MCF 10A (cell line): ENCODE measurements around the gene CUZD1. TPM values are rescaled to one million over a fixed set of nuclear protein-coding genes. Genes with fewer than 3 reads are reported as not detected.

ENCODE experiments used
- BruUV-seq: library from RNA; stranded (reverse); fragments of 400-500 nt; replicated peaks from 2 replicates; lab custom pipeline; 2021; lab: Mats Ljungman, UMichigan
- CTCF ChIA-PET: fragments of 300-600 bp; sonication (Branson Sonifier 250); formaldehyde crosslinking; extraction: SDS; loops from one replicate; lab custom pipeline; 2021; ENCODE audit warnings: antibody characterized with exemption, inconsistent platforms; lab: Yijun Ruan, JAX
- POLR2A ChIA-PET: fragments of 300-600, 350-650 bp; sonication (Branson Sonifier 250); formaldehyde crosslinking; extraction: SDS; loops from one replicate; lab custom pipeline; 2020; ENCODE audit warnings: antibody characterized with exemption, inconsistent platforms; lab: Yijun Ruan, JAX
- DNase-seq: peaks from one replicate; pipeline ENCODE4 v3.0.0-alpha.2; 2018; ENCODE audit not compliant: unreplicated experiment
- H3K27ac Mint-ChIP-seq: one replicate; pipeline ENCODE4 v1.8.0; 2022; ENCODE audit warnings: mild to moderate bottlenecking, low read depth, mixed read lengths; ENCODE audit not compliant: unreplicated experiment
- H3K27me3 Mint-ChIP-seq: one replicate; pipeline ENCODE4 v1.8.0; 2022; ENCODE audit warnings: mixed read lengths; ENCODE audit not compliant: insufficient read depth, unreplicated experiment
- H3K36me3 Mint-ChIP-seq: one replicate; pipeline ENCODE4 v1.8.0; 2022; ENCODE audit warnings: mild to moderate bottlenecking, moderate library complexity, mixed read lengths; ENCODE audit not compliant: insufficient read depth, unreplicated experiment
- H3K4me1 Mint-ChIP-seq: one replicate; pipeline ENCODE4 v1.8.0; 2022; ENCODE audit warnings: mixed read lengths; ENCODE audit not compliant: insufficient read depth, unreplicated experiment
- H3K4me3 Mint-ChIP-seq: one replicate; pipeline ENCODE4 v1.8.0; 2022; ENCODE audit warnings: mild to moderate bottlenecking, moderate library complexity, mixed read lengths; ENCODE audit not compliant: unreplicated experiment
- H3K9me3 Mint-ChIP-seq: one replicate; pipeline ENCODE4 v1.8.0; 2022; ENCODE audit warnings: mixed read lengths; ENCODE audit not compliant: unreplicated experiment
- intact Hi-C: fragments of 100-400 bp; cut with micrococcal nuclease; formaldehyde crosslinking; loops from 2 replicates; pipeline ENCODE4 v1.14.1; 2022
- total RNA-seq: library from RNA; stranded (reverse); gene quantifications from 2 replicates; pipeline ENCODE4 v1.2.3, GENCODE V29; 2022
- TF ChIP-seq, protein P1 (sequence below): fragments of 200-600 bp; IDR thresholded peaks from one replicate; pipeline ENCODE4 v1.8.0; 2022; ENCODE audit warnings: antibody characterized with exemption, mild to moderate bottlenecking; ENCODE audit not compliant: unreplicated experiment

CUZD1 gene
- total RNA-seq, 1 experiment from 2014 or later: 1.1 TPM

DNA sequence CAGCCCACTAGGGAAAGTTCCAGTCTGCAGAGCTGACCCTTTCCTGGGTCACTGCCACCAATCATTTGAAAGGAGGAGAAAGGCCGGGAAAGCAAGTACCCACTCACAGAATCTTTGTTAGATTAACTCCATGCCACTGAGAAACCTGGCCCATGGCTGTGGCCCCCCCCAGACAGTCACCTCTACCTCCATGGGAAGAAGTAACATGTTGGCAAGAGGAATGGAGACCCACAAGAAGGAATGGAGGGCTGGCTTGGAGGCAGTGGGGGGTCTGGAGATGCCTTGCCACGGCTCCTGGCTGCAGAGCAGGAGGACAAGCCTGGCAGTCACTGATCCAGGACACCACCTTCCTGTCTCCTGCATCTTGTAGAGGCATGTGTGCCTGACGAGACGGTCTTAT, 32.9 kb downstream of the CUZD1 start:
- intact Hi-C loops: no loop called here
- Mint-ChIP-seq H3K9me3 (no peaks in the 10 kb centered on the region), H3K36me3 (no peaks in the 10 kb centered on the region), H3K27ac (no peak overlapping the region), H3K4me3 (no peak overlapping the region), H3K4me1 (no peaks in the 10 kb centered on the region), H3K27me3 (peaks cover 25% of the 10 kb centered on the region)
- BruUV-seq: no TSS peak
- ChIA-PET POLR2A (no interaction called here), CTCF (no interaction called here)
- DNase-seq: no peak
- TF ChIP-seq, protein P1, sequence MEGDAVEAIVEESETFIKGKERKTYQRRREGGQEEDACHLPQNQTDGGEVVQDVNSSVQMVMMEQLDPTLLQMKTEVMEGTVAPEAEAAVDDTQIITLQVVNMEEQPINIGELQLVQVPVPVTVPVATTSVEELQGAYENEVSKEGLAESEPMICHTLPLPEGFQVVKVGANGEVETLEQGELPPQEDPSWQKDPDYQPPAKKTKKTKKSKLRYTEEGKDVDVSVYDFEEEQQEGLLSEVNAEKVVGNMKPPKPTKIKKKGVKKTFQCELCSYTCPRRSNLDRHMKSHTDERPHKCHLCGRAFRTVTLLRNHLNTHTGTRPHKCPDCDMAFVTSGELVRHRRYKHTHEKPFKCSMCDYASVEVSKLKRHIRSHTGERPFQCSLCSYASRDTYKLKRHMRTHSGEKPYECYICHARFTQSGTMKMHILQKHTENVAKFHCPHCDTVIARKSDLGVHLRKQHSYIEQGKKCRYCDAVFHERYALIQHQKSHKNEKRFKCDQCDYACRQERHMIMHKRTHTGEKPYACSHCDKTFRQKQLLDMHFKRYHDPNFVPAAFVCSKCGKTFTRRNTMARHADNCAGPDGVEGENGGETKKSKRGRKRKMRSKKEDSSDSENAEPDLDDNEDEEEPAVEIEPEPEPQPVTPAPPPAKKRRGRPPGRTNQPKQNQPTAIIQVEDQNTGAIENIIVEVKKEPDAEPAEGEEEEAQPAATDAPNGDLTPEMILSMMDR: no peak

DNA sequence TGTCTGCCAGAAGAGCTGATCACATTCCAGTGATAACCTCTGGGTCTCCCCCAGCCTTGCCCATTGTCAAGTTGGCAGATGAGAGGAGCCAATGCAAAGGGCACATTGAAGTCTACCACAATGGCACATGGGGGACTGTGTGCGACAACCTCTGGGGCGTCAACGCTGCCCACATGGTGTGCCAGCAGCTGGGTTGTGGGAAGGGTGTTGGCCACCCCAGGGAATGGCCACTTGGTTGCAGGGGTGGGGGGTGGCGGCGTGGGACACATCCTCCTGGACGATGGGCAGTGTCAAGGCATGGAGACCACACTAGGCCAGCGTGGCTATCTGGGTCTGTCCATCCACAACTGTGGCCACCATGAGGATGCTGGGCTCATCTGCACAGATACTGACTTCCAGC, 43.4 kb downstream of the CUZD1 start:
- Mint-ChIP-seq H3K4me1 (no peaks in the 10 kb centered on the region), H3K9me3 (no peaks in the 10 kb centered on the region), H3K36me3 (no peaks in the 10 kb centered on the region), H3K4me3 (no peak overlapping the region), H3K27me3 (peaks cover 23% of the 10 kb centered on the region), H3K27ac (no peak overlapping the region)
- ChIA-PET CTCF (no interaction called here), POLR2A (interaction anchor here (0.6 kb wide), 1 partner anchor 22 kb away, joined by 3 read pairs; no protein-coding TSS in a partner anchor)
- TF ChIP-seq, protein P1: no peak
- intact Hi-C loops: no loop called here
- no peak for DNase-seq
- BruUV-seq: no TSS peak

DNA sequence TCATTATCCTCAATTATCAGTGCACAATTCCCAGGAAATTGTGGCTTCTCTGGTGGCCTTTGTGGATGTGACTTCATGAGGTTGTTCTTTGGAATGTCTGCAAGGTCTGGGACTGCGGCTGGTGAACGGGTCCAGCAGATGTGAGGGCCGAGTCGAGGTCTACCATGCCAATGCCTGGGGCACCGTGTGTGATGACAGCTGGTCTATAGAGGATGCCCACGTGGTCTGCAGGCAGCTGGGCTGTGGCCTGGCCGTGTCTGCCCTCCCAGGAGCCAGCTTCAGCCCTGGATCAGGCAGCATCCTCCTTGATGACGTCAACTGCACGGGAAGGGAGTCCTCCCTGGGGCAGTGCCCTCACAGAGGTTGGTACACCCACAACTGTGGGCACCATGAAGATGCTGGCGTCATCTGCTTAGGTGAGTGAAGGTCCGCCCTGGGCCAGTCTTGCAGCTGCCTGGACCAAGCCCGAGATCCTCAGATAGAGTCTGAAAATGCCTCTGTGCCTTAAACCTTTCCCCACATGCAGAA, 46.9 kb downstream of the CUZD1 start:
- CTCF ChIA-PET: no interaction called here
- peaks cover 53% of the 10 kb centered on the region for H3K27me3 Mint-ChIP-seq
- H3K4me3 Mint-ChIP-seq: no peak overlapping the region
- H3K4me1 Mint-ChIP-seq: no peaks in the 10 kb centered on the region
- no TSS peak for BruUV-seq
- no peak overlapping the region for H3K27ac Mint-ChIP-seq
- H3K9me3 Mint-ChIP-seq: no peaks in the 10 kb centered on the region
- no peak for DNase-seq
- H3K36me3 Mint-ChIP-seq: no peaks in the 10 kb centered on the region
- TF ChIP-seq, protein P1: no peak
- POLR2A ChIA-PET: interaction anchor here (0.6 kb wide), 1 partner anchor 26 kb away, joined by 3 read pairs; no protein-coding TSS in a partner anchor
- intact Hi-C loops: no loop called here

DNA sequence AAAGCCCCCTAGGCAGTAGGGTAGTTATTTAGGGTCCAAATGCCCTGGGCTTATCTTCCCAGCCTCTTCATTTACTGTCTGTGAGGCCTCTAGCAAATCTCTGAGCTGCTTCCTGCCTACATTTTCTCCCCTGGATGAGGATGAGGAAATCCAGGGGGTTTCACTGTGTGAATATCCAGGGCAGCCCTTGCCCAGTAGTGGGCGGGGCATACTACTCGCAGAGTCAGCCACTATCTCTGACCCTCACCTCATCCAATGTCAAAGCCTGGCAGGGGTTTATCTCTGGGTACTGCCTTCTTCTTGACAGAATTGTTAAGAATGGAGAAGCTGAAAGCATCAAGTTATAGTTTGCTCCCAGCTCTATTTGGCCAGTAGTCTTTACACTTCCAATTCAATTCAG, 48.9 kb downstream of the CUZD1 start:
- Mint-ChIP-seq H3K9me3 (no peaks in the 10 kb centered on the region), H3K4me1 (no peaks in the 10 kb centered on the region), H3K27me3 (peaks cover 59% of the 10 kb centered on the region), H3K4me3 (no peak overlapping the region), H3K27ac (no peak overlapping the region), H3K36me3 (no peaks in the 10 kb centered on the region)
- ChIA-PET POLR2A (no interaction called here), CTCF (no interaction called here)
- DNase-seq: no peak
- intact Hi-C loops: no loop called here
- TF ChIP-seq, protein P1: no peak
- BruUV-seq: no TSS peak
